Stimulated activated CD4-positive, alpha-beta T cell treated with anti-CD3 and anti-CD28 coated beads, Interleukin-1b, Interleukin-23, amount 100 ng/mL, for 48 hours (primary cell): ENCODE data around the gene WDR7.

Experiments used
- DNase-seq: peaks from one replicate; pipeline ENCODE4 v3.0.0-alpha.2; 2020

Gene WDR7

DNA sequence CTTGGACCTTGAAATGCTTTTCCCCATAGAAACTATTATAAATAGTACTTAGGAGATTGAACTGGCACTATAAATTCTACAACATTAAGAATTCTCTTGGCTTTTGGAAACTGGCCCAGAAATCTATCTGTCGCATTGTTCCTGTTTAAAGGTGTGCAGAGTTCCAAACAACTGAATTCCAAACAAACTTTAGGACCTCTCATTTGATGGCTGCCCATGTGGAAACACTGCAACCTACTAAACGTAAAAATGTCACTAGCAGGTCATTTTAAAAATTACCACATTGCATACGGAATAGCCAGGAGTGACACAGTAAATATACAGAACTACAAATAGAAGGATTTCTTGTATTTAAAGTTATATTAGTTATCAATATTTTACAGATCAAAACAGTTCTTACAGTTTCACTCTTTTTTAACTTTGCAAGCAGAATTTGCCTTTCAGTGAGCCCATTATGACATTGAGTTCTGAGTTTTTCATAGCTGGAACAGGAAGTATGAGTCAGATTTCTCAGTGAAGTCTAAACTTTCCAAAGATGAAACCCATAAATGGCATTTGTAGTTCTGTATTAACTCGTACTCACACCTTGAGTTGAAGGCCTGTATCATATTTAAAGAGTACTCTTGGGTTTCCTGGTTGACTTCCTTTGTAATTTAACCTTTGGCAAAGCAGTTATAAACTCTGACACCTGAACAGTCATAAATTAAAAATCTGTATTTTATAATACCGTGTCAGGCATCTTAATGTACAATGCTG lies 353.4 kb downstream of the WDR7 start:
- DNase-seq: no peak

DNA sequence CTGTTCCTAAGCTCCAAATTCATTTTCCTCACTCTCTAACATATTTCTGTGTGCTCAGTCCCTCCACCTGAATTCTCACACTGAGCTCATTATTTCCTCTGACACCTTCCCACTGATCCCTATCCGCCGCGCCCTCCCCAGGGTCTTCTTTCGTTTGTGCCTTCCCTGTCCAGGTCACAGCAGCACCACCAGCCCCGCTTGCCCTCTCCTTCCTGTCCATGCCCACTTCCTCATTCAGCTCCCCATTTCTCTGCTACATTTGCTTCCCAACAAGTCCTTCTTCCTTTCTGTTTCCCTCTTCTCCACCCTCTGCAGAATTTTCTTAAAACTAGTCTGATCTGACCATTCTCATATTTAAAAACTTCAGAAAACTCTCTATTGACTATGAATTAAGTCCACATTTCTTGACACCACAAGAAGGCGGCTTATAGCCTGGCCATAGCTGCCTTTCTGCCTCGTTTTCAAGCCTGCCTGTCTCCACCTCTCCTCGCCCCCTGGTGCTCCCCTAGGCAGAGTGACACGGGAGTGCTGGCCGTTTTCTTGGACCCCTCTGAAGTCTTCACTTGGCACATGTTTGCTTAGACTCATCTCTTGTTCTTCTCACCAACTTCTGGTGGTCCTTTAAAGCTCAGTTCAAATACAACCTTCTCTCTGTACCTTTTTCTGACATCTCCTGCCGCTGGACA lies 357.0 kb downstream of the WDR7 start:
- DNase-seq: no peak

DNA sequence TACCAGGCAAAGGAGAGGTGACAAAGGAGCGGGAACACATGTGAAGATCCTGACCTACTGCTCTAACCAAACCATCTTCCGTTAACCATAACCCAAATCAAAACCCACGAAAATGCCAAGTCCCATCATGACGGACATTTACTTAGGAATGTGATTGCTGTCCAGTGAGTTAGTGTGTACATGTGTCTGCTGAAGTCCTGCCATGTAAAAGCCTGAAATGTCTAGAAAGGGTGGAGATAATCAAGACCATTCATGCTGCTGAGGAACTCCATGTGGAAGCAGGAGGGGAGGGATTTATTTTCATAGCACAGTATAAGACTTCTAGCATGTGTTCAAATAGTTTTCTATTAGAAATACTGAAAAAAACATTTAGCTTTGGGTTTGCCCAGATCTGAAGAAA lies 358.7 kb downstream of the WDR7 start:
- DNase-seq: no peak

DNA sequence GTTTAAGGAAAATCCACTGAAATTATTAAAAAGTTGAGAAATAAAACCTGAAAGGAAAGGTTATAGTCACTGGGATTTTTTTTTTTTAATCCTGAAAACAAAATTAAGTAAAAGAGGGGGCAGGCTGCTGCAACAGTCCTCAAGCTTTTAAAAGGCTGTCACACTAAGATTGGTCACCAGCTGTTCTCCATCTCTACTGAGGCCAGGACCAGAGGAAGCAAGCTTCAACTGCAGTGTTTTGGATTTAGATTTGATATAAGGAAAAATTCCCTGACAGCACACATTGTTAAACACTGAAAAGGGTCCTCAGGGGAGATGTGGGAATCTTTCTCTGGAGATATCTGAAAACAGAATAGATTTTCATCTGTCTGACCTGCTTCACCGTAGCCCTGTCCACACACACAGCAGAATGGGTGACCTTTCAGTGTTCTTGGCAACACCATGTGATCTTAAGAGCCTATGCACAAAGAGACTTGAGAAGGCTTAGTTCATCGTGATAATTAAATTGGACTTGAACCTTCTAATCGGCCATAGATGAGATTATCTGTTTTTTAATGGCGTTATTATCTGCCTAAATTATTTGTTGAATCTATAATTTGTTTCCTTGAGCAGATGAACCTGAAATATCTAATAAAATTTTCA lies 363.7 kb downstream of the WDR7 start:
- DNase-seq: no peak

DNA sequence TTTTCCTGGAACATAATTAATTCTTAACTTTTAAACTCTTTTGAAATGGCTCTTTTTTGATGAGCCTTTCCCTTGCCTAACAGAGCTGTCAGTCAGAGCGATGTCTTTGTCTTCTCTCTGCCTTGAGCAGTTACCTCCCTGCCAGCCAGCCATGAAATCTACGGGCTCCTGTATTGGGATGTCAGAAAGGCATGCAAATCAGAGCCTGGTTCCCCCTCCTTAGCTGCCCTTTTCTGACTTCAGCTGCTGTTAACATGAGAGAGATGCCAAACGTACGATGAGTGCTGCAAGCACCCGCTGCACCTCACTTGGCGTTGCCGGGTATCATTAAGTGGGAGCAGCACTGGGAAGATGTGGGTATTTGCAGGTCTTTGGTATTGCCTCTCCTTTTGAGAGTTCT lies 364.3 kb downstream of the WDR7 start:
- DNase-seq: no peak

DNA sequence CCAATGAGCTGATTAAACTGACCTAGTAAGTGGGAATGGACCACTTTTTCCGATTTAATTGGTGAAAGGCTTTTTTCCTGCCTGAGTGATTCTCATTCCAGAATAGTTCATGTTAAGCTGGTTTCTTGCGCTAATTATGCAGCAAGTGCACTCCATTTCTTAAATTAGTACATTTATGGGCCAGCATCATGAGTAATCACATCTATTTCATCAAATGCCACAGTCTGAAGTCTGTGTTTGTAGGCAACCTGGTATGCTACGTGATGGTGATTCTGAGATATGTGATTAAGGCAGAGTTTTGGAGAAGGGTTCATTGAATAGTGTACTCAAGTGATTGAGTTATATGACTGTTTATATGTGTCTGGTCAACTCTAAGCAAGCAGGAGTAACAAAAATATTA lies 367.7 kb downstream of the WDR7 start:
- DNase-seq: no peak

DNA sequence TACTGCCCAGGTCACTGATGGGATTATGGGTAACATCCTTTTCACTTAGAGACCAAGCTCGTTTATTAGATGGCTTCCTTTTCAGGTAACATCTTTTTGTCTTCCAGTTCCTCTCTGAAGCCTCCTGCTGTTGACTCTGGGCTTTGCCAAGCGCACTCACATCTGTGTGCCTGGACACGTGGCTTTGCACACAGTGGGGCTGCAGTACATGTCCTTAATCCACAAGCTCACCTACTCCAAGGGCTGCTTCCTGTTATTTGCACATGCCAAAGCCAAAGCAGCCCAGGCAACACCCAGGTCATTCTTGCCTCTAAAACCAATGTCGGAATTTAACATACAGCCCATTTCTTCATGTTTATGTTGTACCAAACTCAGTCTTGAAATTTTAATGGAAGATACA lies 371.6 kb downstream of the WDR7 start:
- DNase-seq: no peak

DNA sequence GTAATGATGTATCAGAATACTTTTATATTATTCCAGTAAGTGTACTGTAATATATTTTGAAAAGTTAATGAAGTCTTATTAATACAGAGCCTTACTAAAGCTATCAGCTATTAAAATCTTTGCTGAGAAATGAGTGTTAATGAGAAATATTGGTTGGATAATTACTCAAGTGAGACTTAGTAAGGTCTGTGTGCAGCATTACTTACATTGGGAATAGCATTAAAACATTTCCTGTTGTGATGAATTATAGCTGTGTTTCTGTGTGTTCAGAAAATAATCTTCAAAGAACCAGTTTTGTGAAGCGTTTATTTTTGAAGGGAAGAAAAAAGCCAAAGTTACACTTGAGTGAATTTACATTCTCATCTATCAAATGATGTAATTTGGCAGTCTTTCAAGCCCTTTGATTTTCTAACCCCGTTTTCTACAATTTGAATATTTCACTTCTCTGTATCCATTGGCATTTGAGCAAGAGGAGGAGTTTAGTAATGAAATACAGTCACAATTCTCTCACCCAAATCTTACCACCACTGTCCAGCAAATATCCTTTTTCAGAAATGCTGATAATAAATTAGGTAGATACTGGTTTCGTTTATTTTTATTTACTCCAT lies 372.2 kb downstream of the WDR7 start:
- no peak for DNase-seq

DNA sequence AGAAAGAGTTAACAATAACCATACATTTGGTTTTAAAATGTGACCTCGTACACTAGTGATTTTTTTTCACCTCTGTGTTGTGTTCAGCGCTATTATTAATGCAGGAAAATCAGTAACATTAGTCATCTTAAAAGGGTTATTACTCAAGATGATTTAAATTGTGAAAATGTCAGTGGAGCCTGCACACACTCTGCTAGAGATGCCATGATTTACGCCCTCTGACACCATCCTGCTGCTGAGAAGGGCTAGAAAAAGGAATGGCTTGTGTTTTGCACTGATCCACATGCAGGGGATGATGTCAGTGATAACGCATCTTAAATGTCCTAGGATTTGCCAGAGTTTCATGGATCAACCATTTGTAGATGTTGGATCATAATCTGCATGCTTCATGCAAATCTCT lies 374.4 kb downstream of the WDR7 start:
- DNase-seq: no peak

DNA sequence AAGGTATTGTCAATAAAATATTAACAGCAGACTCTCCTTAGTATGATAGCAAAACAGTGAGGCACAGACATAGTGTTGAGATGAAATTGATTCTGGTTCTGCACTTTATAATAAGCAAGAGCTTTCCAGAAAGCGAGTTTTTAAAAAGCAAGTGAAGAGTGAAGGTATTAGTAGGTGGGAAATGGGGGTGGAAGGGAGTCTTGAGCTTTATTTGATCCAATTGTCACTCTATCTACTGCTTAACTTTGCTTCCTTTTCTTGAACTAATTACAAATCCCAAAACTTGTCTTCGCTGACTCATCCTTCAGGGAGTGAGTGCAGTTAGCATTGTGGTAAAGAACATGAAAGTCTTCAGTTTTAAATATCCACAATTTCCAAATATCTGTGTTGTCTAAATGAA lies 375.2 kb downstream of the WDR7 start:
- DNase-seq: no peak

DNA sequence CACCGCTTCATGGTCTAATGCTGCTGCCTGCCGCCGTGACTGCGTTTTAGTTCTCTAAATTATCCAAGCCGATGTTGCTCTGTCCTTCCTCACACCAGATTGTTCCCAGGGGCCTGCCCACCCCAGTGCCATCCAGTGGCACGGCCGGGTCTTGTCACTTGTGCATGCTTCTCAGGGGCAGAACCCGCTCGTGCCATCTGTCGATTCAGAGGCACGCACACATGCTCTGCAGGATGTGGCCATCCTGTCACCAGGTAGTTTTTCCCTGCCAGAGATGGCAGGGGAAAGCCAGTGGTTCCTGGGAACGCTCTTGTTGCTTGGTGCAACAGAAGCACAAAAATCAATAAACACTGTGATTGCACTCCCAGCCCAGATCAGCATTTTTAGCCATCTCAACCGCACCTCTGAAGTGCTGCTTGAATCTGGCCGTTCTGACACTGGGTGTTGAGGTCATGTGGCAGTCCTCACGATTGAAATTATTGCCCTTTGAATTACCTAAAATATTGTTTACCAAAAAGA lies 376.1 kb downstream of the WDR7 start:
- no peak for DNase-seq

DNA sequence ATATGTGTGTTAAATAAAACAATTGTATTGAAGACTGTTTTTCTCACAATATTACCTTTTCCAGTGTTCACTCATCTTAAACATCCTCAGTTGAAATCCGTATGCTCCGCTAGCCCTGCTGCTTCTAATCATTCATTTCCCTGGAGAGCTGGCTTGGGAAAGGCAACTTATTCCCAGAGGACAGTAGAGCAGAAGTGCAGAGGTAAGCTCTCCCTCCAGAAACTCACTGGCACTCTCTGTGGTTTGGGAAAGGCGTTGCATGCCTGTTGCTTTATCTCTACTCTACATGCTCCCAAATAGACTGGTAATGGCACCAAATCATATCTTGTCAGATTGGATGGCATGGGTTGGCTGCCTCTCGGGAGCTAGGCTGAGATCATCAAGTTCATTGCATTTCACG lies 378.6 kb downstream of the WDR7 start:
- no peak for DNase-seq

DNA sequence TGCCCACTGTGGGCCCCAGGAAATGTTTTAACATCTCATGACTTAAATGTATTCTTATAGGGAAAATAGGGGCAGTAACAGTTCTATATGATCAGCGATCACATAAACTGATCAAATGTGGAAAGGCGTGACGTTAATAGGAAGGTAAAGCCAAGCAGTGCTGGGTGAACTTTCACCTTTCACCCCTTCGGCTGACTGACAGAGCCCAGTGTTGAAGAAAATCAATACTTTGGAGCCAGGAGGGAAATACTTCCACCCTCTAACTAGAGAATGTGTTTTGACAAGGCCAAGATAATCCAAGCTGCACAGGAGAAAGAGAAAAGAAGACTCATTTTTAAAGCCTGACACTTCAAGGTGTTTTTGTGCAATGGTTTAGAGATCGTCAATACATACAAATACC lies 379.3 kb downstream of the WDR7 start:
- DNase-seq: no peak

DNA sequence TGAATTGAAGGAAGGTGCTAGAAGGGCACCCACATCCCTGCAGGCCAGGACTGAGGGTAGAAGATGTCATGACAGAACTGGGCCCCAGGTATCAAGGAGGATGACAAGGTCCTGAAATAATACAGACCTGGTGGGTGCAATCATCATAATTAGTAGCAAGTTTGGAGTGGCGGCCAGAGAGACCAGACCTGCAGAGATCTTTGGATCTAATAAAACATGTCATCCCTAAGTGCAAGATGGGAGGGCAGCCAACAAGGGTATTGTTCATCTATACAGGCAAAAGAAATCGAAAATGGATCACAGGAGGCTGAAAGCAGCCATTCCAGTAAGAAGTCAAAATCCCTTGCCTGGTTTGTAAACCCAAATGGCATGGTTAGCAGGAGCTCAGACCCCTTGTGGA lies 384.4 kb downstream of the WDR7 start:
- no peak for DNase-seq

DNA sequence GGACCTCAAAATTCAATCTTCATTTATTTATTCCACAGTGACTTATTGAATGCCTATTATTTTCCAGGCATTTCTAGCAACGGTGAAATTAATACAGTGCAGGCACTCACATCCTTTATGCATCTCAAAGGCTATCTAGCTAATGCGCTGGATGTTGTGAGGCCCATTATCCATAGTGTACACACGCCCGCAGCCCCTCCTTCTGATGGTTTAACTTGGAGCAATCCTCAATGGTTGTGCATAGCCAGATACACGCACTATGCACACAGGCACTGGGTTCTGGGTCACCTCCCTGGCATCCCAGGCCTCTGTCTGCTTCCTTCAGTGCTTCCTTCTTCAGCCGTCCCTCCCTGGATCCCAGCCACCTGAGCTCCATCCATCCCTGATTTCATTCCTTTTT lies 387.2 kb downstream of the WDR7 start:
- no peak for DNase-seq

DNA sequence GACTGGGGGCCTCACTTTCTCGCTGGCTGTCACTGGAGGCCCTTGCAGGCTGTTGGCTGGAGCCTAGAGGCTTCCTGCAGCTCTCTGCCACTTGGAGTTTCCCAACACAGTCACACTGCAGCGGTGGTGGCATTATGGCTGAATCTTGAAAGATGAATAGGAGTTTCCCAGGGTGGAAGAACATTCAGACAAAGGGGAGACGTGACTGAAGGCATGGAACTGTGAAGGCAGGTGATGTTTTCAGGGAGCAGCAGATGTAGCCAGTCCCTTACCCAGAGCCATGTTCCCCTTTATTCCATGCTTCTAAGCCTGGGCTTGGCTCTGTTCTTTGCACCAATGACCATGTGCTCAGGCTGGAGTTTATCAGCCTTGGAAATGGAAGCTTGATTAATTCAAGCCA lies 389.0 kb downstream of the WDR7 start:
- DNase-seq: no peak

DNA sequence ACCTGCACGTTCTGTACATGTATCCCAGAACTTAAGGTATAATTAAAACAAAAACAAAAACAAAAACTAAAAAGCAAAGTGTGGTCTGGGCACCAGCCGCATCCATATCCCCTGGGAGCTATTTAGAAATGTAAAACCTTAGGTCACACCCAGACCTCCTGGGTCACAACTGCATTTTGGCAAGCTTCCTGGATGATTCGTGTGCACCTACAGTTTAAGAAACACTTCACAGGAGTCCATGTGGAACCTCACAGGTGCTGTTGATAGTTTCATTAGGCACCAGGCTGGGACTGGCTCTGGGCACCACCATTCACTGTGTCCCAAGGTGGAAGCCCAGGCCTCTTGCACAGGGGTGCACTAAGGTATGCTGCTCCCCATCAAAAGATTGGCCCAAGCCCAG lies 392.1 kb downstream of the WDR7 start:
- no peak for DNase-seq

DNA sequence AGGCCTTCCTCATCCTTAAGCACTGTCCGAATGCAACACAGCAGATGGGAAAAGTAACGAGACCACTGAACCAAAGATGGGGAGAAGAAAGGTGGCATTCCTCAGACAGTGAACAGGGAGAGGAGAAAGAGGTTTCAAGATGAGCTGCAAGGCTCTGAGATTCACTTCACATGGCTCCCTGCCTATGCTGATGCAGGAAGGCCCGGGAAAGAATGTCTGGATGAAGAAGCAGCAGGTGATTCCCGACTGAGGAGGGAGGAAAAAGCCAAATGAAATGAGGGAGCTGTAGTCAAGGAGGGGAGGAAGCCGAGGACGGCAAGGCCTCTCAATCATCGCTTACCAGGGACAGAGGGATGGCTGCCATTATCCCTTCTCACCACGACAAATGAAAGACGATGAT lies 397.2 kb downstream of the WDR7 start:
- no peak for DNase-seq

DNA sequence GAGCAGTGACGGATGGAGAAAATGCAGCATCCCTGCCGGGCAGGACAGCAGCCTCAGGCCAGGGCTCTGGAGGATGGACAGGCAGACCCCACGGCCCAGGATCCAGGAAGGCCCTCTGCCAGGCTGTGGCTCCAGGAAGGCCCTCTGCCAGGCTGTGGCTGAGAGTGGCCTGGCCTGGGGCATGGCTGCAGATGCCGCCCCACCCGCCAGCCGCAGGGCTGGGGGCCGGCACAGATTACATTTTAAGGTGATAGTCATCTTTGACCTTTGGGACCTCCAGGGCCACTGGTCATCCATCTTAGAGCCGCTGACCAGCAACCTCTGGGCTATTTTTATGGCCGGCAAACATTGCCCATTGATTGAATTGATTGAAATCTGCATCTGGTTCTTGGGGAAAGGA lies 397.7 kb downstream of the WDR7 start:
- DNase-seq: no peak

DNA sequence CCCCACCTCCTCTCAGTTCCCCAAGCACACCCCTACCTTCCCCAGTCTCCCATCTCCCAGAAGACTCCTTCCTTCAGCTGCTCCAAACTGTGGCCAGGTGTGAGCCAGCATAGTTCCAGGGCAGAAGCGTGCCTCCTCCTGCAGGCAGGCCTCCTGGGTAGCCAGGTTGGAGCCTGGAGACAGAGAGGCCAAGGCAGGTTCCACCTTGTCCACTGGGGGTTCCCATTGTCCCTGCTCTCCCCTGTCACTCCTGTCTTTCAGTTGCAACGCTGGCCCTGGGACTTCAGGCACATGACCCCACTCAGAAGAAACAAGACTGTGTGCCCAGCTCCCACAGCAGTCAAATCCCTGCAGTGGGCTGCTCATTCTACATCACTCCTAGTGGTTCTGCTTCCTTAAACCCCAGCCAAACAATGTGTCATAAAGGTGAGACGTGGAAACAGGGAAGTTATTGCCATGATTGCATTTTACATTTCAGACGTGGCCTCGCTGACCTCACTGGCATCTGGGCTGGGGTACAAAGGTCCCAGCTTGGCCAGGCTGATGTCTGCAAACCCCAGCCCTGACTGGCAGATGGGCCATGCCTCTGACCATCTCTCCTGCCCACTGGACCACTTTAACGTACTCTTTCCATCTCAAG lies 399.3 kb downstream of the WDR7 start:
- no peak for DNase-seq

DNA sequence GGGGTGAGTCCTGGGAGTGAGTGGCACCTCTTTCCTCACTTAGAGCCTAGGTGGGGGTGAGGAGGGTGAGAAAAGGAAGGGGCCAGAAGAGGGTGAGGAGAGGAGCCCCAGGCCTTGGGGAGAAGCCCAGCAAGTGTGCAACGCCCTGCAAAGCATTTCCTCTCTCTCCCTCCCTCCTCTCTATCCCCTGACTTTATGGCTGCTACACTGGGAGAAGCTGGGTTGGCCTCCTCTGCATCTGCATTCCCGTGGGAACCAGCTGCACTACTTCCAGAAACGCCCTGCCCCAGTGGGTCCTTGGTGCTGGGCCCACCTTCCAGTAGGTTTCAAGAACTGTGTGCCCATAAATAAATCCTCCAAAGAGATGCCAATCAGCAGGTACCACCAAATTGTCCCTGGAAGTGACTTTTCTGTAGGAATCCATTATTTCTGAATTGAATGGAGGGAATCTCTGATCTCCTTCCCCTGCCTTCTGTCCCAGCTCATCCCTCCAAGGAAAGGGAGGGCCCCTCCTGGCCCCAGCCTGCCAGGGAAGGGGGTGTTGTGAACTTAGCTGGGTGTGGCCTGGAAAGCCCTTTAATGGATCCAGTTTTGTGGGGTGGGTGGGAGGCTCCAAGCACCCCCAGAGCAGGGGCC lies 400.0 kb downstream of the WDR7 start:
- no peak for DNase-seq

DNA sequence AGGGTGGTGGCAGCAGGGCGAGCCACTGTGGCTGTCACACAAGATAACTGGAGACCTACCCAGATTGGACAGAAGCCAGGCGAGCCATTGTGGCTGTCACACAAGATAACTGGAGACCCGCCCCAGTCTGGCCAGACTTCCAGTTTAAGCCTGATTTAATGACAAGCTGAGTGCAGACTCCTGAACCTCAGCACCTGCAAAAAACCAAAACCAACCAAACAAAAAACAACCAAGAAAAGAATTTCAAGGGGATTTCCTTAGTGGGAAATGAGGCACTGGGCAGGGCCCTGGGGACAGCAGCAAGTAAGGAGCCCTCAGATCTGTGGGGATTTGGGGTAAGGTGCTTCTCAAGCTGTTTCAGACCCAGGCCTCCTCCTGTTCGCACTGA lies 400.5 kb downstream of the WDR7 start:
- no peak for DNase-seq

DNA sequence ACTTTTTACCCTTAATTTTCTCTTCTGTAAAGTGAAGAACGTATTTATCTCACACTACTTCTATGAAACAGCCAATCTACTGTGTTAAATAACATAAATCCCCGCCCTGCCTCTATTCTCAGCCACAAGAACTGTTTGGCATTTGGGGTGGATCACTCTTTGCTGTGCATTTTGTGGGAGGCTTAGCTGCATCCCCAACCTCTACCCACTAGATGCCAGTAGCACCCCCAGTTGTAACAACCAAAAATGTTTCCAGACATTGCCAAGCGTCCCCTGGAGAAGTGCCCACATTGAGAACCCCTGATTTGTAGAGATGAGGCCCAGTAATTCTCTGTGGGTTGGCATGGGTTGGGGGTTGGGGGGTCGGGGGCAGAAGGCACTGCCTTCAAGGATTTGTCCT lies 401.0 kb downstream of the WDR7 start:
- DNase-seq: no peak
